Activated CD8-positive, alpha-beta memory T cell treated with anti-CD3 and anti-CD28 coated beads for 4 hours (primary cell): ENCODE measurements around the gene RACGAP1.

Experiments
- DNase-seq, 2 donors: peaks; one replicate each; pipeline ENCODE4 v3.0.0-alpha.2; 2020; ENCODE audit warnings: low read depth in 2 of 2

RACGAP1 gene

GRCh38 chr12:49968471-49968870 is 56.8 kb downstream of the RACGAP1 start:
- DNase-seq: no peak

DNA sequence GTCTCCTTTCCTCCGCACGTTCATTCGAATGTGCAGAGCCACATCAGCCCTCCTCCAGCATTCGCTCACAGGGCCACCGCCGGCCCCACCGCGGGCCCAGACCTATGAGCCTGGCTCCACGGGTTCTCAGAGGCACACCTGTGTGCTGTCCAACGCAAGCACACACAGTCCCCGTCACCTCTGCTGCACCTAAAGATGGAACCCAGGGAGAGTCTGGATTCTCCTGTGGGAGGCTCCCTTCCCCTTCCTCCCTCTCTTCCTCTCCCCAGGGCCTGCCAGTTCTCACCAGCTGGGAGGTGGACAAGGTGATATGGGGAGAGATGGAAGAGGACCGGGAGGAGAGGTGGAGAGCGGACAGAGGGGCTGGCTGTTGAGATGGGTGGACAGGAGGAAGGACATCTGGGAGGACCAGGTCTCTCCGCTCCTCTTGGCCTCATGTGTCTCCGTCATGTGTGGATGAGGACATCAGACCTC is 57.5 kb downstream of the RACGAP1 start:
- DNase-seq: no peak

DNA sequence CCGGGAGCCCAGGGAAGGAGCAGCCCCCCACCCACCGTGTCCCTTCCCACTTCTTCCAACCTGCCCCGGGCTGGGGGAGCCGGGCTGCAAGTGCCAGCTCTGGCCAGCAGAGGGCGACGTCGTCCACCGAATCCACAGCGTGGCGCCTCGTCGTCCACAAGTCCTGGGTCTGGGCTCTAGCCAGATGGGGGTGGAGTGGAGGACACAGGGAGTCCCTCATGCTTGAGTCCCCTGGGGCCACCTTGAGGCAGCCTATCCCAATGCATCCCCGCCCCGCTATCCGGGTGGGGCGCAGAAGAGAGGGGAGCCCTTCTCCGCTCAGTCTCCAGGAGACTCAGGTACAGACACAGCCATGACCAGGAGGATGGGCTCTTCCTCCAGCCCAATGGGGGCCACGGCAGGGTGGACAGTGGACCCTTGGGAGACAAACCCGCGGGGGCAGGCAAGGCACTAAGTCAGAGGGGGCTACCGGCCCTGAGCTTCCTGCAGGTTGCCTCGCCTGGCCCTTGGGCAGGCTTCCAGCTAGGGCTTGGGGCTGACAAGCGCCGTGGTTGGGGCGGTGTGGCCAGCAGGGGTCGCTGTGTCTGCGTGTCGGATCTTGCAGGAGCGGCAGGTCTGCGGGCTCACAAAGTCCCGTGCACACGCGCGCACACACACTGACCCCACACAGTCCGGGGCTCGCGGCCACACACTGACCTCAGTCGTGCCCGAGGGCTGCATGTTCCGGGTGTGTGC is 58.1 kb downstream of the RACGAP1 start:
- peak; percentile 77 to 84 for DNase-seq

GRCh38 chr12:49966511-49967041 is 58.7 kb downstream of the RACGAP1 start:
- DNase-seq: no peak

DNA sequence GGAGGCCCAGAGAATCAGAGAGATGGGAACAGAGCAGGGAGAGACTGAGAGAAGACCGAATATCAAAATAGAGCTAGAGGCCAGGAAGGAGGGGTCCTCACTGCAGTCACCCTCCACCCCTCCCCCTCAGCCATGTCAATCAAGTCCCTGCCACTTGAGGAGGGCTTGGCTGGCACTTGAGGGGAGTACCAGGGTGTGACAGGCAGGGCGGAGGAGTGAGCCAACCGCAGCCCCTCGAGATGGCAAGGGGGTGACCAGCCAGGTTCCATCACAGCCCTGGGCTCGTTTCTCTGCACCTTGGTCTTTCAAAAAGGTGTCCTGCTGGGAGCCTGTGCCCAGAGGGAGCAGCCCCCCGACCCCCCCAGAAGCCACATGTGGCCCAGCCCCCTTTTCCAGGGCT is 59.5 kb downstream of the RACGAP1 start:
- DNase-seq: no peak

GRCh38 chr12:49964849-49965624 is 60.3 kb downstream of the RACGAP1 start:
- DNase-seq: no peak

GRCh38 chr12:49963976-49964815 is 61.1 kb downstream of the RACGAP1 start:
- no peak for DNase-seq

- no peak for DNase-seq
These were observed 62.2 kb downstream of the RACGAP1 start for GRCh38 chr12:49962861-49963765.

DNA sequence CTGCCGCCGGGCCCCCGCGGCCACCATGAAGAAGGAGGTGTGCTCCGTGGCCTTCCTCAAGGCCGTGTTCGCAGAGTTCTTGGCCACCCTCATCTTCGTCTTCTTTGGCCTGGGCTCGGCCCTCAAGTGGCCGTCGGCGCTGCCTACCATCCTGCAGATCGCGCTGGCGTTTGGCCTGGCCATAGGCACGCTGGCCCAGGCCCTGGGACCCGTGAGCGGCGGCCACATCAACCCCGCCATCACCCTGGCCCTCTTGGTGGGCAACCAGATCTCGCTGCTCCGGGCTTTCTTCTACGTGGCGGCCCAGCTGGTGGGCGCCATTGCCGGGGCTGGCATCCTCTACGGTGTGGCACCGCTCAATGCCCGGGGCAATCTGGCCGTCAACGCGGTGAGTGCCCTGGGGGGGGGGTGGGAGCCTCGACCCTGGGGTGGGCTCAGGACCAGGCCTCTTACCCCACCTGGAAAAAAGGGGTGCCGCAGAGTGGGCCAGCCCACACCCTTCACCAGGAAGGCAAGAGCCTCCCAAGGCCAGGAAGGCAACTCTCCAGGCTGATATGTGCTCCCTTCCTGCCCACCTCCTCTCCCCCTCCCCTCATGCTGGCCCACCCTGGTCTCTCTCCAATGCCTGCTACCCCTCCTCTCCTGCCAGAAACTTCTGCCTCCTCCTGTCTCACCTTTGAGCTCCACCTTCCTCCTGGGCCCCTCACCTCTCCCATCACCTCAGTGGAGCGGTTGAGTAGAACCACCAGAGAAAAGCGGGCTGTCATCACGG is 63.1 kb downstream of the RACGAP1 start:
- DNase-seq: no peak

DNA sequence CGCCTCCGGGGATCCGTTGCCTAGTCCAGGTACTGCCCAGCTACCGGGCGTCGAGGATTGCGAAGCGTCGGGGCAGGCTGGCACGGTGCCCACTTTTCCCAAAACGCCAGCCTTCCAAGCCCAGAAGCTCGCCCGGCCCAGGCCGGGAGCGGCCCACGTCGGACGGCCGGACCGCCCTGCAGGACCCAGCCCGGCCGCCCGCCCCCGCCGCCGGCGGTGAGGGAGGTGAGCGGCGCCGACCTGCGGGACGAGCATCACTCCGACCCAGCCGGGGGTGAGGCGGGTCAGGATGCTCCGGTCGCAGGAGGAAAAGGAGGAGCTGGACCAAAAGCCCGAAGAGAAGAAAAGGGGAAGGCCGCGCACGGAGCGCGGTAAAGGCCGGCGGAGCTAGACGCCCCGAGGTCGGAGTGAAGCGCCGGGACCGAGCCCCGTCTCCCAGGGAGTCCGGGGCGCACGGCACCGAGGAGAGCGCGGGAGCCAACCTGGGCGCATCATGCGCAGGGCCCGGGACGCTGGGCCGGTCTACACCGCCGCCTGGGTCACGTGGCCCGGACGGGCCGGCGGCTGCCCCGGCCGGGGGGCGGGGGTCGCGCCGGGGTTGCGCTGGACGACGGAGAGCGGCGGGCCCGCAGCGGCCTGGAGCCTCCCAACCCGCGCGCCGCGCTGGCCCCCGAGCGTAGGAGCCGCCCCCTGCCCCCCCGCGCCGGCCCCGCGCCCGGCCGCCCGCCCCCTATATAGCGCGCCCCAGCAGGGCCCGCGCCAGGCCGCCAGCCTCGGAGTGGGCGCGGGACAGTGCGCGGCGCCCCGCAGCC is 64.0 kb downstream of the RACGAP1 start, which contains the start of gene AQP5:
Gene AQP5 (plus strand): TSS at position 762 of the 812 bp plus-strand sequence. CDS start 146 bp downstream, outside the sequence.
- DNase-seq: no peak

DNA sequence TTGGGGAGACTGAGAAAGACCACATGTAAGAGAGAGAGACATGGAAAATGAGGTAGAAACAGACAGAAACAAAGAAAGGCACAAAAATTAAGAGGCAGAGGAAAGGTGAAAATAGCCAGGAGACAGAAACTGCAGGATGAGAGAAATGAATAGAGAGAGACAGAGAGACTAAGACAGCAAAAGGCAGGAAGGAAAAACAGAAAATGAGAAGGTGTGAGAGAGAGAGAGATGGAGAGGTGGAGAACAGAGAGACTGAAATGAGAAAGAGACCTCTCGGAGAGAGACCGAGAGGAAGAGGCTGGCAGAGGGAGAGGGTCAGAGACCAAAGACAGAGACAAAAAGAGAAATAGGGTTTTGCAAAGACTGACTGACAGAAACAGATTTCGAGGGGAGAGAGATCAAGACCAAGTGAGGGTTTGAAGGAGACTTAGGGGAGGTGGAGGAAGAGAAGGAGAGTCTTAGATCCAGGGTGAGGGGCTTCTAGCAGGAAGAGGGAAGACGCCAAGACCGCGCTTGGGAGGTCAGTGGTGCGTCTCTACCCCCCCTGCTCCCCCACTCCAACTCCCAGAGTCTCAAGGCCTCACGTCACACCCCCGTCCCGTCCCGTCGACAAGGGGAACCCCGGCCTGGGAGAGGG is 64.7 kb downstream of the RACGAP1 start:
- no peak for DNase-seq

DNA sequence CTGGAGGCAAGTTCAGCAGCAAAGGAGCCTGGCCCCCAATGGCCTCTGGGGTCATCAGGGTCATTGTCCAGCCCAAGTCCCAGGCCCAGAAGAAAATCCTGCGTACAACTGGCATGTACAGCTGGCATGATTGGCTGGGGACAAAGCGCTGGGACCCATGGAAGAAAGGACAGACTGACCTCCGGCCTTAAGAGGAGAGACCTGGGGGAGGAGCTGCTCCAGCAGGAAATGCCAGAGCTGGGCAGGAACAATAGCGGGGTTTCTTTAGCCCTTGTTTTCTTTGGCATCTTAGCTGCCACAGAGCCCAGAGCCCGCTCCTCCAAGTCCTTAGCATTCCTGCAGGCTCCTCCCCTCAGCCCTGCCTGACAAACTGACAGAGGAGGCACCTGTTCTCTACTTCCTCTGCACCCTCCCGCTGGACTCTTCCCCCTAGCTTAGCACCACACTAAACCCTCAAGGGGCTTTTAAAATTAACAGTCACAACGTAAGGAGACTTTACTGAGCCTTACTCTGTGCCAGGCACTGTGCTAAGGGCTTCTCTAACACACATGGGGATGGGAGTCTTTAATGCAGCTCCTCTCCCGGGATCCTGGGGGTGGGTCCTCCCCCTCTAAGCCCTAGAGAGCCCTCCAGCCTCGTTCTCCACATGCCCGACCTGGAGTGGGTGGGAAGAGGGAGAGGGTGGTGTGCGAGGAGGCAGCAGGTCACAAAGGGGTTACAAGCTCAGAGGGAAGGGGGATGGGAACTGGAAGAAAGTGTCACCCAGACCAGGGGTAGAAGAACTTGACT is 65.4 kb downstream of the RACGAP1 start:
- no peak for DNase-seq

GRCh38 chr12:49957570-49957967 is 67.7 kb downstream of the RACGAP1 start:
- no peak for DNase-seq

DNA sequence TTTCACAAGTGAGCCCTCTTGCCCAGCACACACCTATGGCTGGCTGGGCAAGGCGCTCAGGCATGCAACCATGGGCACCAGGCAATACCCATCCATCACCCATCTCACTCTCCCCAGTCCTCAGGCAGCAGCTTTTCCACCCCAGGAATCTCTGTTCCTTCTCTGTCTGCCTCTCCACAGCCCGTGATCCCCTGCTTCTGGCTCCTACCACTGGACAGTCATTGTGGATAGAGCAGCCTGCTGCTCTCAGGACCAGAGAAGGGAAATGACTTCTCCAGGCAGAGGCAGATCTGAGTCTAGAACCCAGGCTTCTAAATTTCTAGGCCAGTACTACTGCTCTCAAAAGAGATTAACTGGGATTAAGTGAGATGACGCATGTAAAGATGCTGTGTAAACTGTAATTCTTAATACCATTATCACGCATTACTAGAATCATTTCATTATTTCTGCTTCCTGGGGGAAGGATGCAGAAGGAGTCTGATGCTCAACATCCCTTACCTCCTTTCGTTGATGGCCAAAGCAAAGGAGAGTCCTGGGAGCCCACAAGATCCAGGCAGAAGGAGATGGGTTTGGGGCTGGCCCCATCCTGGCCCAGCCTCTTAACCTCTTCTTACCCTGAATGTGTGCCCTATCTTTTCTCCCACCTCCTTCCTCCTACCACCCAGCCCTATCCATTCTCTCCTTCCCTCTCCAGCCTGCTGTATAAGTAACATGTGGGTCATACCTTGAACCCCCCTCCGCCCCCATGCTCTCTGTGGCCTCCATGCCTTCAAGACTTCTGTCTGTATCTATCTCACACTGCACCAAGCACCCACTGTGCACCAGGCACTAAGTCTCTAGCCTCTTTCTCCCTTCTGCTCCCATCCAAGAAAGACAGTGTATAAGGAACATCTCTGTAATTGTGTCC is 68.4 kb downstream of the RACGAP1 start:
- DNase-seq: no peak

DNA sequence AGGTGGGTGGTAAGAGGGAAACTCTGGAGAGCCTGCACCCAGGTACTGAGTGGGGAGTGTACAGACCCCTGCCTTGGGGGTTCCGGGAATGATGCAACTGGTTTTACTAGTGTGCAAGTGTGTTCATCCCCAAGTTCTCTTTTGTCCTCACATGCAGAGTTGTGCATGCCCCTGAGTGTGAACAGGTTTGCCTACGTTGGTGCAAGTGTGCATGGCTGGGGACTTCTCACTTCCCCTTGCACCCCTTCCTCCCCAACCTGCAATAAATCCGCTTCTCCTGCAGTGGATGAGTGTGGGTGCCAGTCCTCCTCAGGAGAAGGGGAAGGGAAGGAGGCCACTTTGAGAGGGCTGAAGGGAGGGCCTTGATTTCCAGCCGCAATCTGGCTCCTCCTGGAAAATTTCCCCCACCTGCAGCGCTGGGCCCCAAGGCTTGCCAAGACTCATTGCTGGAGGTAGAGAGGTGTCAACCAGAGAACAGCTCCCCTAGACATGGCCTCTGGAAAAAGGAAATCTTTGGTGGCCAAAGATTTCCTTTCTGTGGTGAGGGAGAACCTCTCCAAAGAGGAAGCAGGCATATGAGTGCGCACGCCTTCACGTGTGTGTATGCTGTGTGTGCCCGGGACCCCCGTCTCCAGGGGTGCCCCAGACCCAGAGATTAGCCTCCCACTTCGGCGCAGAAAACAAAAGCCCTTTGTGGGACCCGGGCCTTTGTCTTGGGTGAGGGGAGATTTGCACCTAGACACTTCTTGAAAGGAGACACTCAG is 69.2 kb downstream of the RACGAP1 start:
- no peak for DNase-seq
